ENCODE measurements around the gene ESR1.
"Not testable (repeated sequence)": the region's sequence is repeated elsewhere in the genome, so short reads cannot be mapped to it uniquely, and the experiment has no call there.

- TF ChIP-seq CTCF, EP300 (IDR thresholded peaks at IDR 0.05): not testable (repeated sequence)
These were observed 156.9 kb downstream of the ESR1 start for GRCh38 chr6:151964412-151964811.

Data from esophagus muscularis mucosa (tissue), 3 donors.